Left colon (tissue), 2 donors: ENCODE measurements around the gene MIS18A. TPM values are rescaled to one million over a fixed set of nuclear protein-coding genes. Genes with fewer than 3 reads are reported as not detected.
"Not testable (repeated sequence)": the region's sequence is repeated elsewhere in the genome, so short reads cannot be mapped to it uniquely, and the experiment has no call there.

Experiments
- ATAC-seq: fragments of 200-7000 bp; cut with Tn5 transposase; one replicate; pipeline ENCODE4 v1.9.1; 2020; ENCODE audit warnings: mild to moderate bottlenecking, moderate library complexity
- DNase-seq, 2 donors: peaks; one replicate each; pipeline ENCODE4 v3.0.0-alpha.2; 2020
- intact Hi-C, 2 donors: fragments of 100-400 bp; cut with DNase I in 1 of 2; cut with micrococcal nuclease in 1 of 2; formaldehyde crosslinking; loops; one replicate each; pipeline versions ENCODE4 v1.11.2 to v1.14.0; 2022; cut with DNase I, micrococcal nuclease
- long read RNA-seq: library from polyadenylated mRNA; unstranded; transcript quantifications from one replicate; pipeline ENCODE4 v2.0.0, GENCODE V29; 2021
- total RNA-seq, 2 donors: library from RNA; stranded (reverse); fragmentation: NEBNext Ultra II Directional; extraction: Animal tissue kit (Norgen Biotek cat#: 25700); gene quantifications; one replicate each; pipeline ENCODE4 v1.2.1, GENCODE V29; 2021
- donor health status: DM: no; HTN: no; CAD: no.
- donor health status: DM: yes; HTN: yes; CAD: no.

Gene MIS18A
- 1 to 10 TPM; 6.4 to 9.5 TPM for total RNA-seq
- long read RNA-seq, transcript MIS18A-201 (5 exons, 1,575 nt) = major isoform, 14 of 16 reads
- long read RNA-seq, partial matches to known transcripts = 1 of 16 reads
- long read RNA-seq, other reads (novel, unspliced or antisense) = 1 of 16 reads

GRCh38 chr21:32278518-32279376, at the start of gene MIS18A:
TSS of gene MIS18A (minus strand) at chr21:32279049. CDS start at chr21:32279014, 35 bp downstream.
- DNase-seq = peak; percentile 91 to 96
- ATAC-seq = peak; percentile 97
- intact Hi-C loops = no loop called here

GRCh38 chr21:32328595-32328994, 49.7 kb upstream of the MIS18A start:
- DNase-seq (no peak), ATAC-seq (no peak)
- intact Hi-C loops = no loop called here

- DNase-seq (no peak), ATAC-seq (no peak)
- intact Hi-C loops = no loop called here
Measured at GRCh38 chr21:32325706-32326105, 46.9 kb upstream of the MIS18A start.

GRCh38 chr21:32322676-32323075, 43.8 kb upstream of the MIS18A start:
- intact Hi-C loops = no loop called here
- ATAC-seq (no peak), DNase-seq (no peak)

- DNase-seq (no peak), ATAC-seq (no peak)
- intact Hi-C loops = no loop called here
Measured at GRCh38 chr21:32322103-32322502, 43.3 kb upstream of the MIS18A start.

- ATAC-seq (no peak), DNase-seq (no peak)
- intact Hi-C loops = no loop called here
Measured at GRCh38 chr21:32321480-32321879, 42.6 kb upstream of the MIS18A start.

- ATAC-seq (no peak), DNase-seq (no peak)
- intact Hi-C loops = no loop called here
Measured at GRCh38 chr21:32320726-32321125, 41.9 kb upstream of the MIS18A start.

- DNase-seq = no peak
- no peak for ATAC-seq
- intact Hi-C loops = no loop called here
Measured at GRCh38 chr21:32320059-32320458, 41.2 kb upstream of the MIS18A start.

GRCh38 chr21:32319012-32319411, 40.2 kb upstream of the MIS18A start:
- no peak for DNase-seq
- intact Hi-C loops = no loop called here
- no peak for ATAC-seq

GRCh38 chr21:32317726-32318125, 38.9 kb upstream of the MIS18A start:
- ATAC-seq (no peak), DNase-seq (no peak)
- intact Hi-C loops = no loop called here

GRCh38 chr21:32316361-32317215, 37.7 kb upstream of the MIS18A start:
- intact Hi-C loops = no loop called here
- ATAC-seq (no peak), DNase-seq (no peak)

- DNase-seq (no peak), ATAC-seq (no peak)
- intact Hi-C loops = no loop called here
Measured at GRCh38 chr21:32315511-32316281, 36.8 kb upstream of the MIS18A start.

GRCh38 chr21:32314806-32315205, 36.0 kb upstream of the MIS18A start:
- DNase-seq = no peak
- no peak for ATAC-seq
- intact Hi-C loops = no loop called here

GRCh38 chr21:32312976-32313375, 34.1 kb upstream of the MIS18A start:
- ATAC-seq (no peak), DNase-seq (no peak)
- intact Hi-C loops = no loop called here

- no peak for ATAC-seq
- intact Hi-C loops = no loop called here
- no peak for DNase-seq
Measured at GRCh38 chr21:32312326-32312725, 33.5 kb upstream of the MIS18A start.

- intact Hi-C loops = no loop called here
- ATAC-seq = no peak
- DNase-seq = no peak
Measured at GRCh38 chr21:32311621-32312020, 32.8 kb upstream of the MIS18A start.

- intact Hi-C loops, DNase-seq, ATAC-seq: not testable (repeated sequence)
Measured at GRCh38 chr21:32310976-32311375, 32.1 kb upstream of the MIS18A start.

- ATAC-seq (no peak), DNase-seq (no peak)
- intact Hi-C loops = no loop called here
Measured at GRCh38 chr21:32309906-32310460, 31.1 kb upstream of the MIS18A start.

- ATAC-seq (no peak), DNase-seq (no peak)
- intact Hi-C loops = no loop called here
Measured at GRCh38 chr21:32308696-32309095, 29.8 kb upstream of the MIS18A start.
